GM18502 (cell line): ENCODE data around the gene VCAN.

Experiments used
- ATAC-seq: cut with Tn5 transposase; IDR thresholded peaks from one replicate; pipeline ENCODE4 v1.9.1; 2021; ENCODE audit warnings: mild to moderate bottlenecking; ENCODE audit not compliant: unreplicated experiment, poor library complexity

Gene VCAN

DNA sequence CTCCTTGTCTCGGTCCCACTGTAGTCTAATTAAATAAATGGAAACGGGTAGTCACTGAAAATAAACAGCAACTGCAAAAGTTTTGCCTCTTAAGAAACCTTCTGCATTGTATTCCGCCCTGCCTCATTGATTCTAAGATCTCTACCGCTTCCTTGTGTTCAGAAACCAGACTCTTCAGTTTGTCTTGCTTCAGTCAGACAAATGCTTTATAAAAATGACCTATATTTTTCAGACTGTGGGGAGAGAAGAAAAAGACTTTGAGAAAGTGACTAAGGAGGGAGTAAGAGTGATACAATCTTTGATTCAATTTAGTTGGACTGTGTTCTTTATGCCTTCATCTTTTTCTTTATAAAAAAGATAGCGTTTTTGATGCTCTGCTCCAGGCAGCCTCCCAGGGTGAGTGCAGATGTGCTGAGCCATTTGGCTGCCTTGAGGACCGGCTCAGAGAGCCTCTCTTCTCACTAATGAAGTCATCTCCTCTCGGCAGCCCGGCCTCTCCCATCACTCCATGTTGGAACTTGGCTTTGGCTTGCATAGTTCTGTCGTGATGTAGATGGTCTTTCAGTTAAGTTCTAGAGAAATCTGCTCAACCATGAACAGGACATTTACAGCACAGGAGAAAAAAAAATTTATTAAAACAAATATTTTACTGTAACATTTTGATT is 4.0 kb upstream of the VCAN start:
- ATAC-seq, result no peak

- no peak for ATAC-seq
Measured at GRCh38 chr5:83469075-83469474, 2.5 kb upstream of the VCAN start.

GRCh38 chr5:83470526-83471404 is 779 bp upstream of the VCAN start:
- no peak for ATAC-seq

GRCh38 chr5:83472213-83472507 is 616 bp downstream of the VCAN start:
- no peak for ATAC-seq

- peak; percentile 46 for ATAC-seq
Measured at GRCh38 chr5:83472508-83473345, 1.2 kb downstream of the VCAN start.

GRCh38 chr5:83473346-83474160 is 2.0 kb downstream of the VCAN start:
- ATAC-seq, result peak; percentile 75

- ATAC-seq, result peak; percentile 58
Measured at GRCh38 chr5:83474161-83474796, 2.7 kb downstream of the VCAN start.

- no peak for ATAC-seq
Measured at GRCh38 chr5:83474991-83475390, 3.4 kb downstream of the VCAN start.

- ATAC-seq, result no peak
Measured at GRCh38 chr5:83475391-83475863, 3.9 kb downstream of the VCAN start.

DNA sequence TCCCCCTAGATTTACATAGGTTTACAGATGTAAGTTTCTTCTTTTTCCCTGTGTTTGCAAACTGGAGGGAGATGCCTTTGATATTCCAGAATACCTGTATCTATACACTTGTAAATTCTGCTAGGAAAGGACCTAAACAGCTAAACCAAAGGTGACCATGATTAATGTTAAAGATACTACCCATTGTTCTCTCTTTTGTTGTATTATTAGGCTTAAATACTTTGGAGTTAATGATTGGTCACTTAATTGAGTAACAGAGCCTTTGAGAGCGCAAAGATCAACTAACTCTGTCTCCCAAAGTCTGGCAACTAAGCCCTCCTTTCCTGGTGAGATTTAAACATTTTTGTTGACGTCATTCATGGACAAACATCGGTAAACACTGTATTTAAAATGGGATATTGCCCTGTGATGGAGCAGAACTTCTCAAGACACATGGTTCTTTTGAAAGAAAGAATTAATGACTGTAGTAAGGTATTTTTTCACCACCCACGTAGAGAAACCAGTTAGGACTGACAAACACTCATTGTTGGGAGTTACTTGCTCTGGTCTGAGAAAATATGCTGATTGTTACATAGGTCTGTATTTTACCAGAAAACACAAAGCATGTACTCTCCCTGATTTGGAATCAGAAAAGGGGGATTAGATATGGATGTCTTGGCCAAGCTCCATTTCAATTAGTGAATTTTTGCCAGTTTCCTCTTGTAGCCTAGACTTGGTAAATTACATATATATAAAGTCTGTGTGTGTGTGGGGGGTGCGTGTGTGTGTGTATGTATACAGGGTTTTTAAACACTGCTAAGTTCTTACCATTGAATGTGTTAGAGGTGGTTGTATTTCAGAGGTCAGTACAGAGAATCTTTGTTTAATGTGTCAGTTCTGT is 4.6 kb downstream of the VCAN start:
- no peak for ATAC-seq

DNA sequence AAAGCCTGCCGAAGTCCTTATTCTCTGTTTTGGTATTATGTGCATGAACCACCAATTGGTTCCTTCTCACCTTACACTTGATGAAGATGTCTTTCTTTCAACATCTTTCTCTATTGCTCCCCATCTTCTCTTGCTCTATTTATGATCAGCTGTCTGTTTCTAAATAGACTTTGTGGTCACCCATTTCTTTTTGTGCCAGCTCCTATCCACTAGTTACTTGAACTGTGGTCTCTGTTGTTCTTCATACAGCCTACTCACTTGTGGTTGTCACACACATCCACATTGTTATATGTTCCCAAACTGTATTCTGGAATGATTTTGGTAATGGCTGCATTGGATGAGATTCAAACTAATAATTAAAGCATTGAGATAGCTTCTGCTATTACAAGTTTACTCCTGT is 11.4 kb downstream of the VCAN start:
- no peak for ATAC-seq

- no peak for ATAC-seq
Measured at GRCh38 chr5:83484294-83484693, 12.8 kb downstream of the VCAN start.

- ATAC-seq, result no peak
Measured at GRCh38 chr5:83485842-83486241, 14.3 kb downstream of the VCAN start.

GRCh38 chr5:83487155-83487554 is 15.6 kb downstream of the VCAN start:
- ATAC-seq, result no peak

GRCh38 chr5:83488271-83488670 is 16.7 kb downstream of the VCAN start:
- no peak for ATAC-seq

GRCh38 chr5:83488821-83489220 is 17.3 kb downstream of the VCAN start:
- ATAC-seq, result no peak

DNA sequence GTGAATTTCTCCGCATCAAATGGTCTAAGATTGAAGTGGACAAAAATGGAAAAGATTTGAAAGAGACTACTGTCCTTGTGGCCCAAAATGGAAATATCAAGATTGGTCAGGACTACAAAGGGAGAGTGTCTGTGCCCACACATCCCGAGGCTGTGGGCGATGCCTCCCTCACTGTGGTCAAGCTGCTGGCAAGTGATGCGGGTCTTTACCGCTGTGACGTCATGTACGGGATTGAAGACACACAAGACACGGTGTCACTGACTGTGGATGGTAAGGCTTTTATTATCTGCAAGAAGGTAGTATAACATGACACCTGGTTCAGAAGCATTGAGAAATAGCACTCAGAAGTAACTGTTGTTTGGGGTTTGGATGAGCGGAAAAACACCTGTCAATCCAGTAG is 18.7 kb downstream of the VCAN start:
- ATAC-seq, result no peak

GRCh38 chr5:83492331-83492730 is 20.8 kb downstream of the VCAN start:
- ATAC-seq, result no peak

GRCh38 chr5:83493644-83494043 is 22.1 kb downstream of the VCAN start:
- ATAC-seq, result no peak
